Measurements from ENCODE around the gene MBOAT1.

MBOAT1 gene

GRCh38 chr6:20086992-20087391 lies 125.3 kb downstream of the MBOAT1 start:
- no peak for DNase-seq

GRCh38 chr6:20085817-20086216 lies 126.5 kb downstream of the MBOAT1 start:
- DNase-seq, result no peak

- no peak for DNase-seq
These were observed 127.9 kb downstream of the MBOAT1 start for GRCh38 chr6:20084411-20084810.

- DNase-seq, result no peak
These were observed 140.3 kb downstream of the MBOAT1 start for GRCh38 chr6:20071998-20072397.

- DNase-seq, result no peak
These were observed 142.2 kb downstream of the MBOAT1 start for GRCh38 chr6:20070047-20070446.

- DNase-seq, result no peak
These were observed 143.2 kb downstream of the MBOAT1 start for GRCh38 chr6:20069021-20069522.

GRCh38 chr6:20068421-20068988 lies 143.8 kb downstream of the MBOAT1 start:
- DNase-seq, result no peak

GRCh38 chr6:20061952-20062351 lies 150.3 kb downstream of the MBOAT1 start:
- no peak for DNase-seq

- DNase-seq, result no peak
These were observed 152.0 kb downstream of the MBOAT1 start for GRCh38 chr6:20060252-20060651.

GRCh38 chr6:20058912-20059311 lies 153.4 kb downstream of the MBOAT1 start:
- no peak for DNase-seq

- no peak for DNase-seq
These were observed 154.0 kb downstream of the MBOAT1 start for GRCh38 chr6:20058121-20058905.

- no peak for DNase-seq
These were observed 155.8 kb downstream of the MBOAT1 start for GRCh38 chr6:20056350-20056992.

- DNase-seq, result no peak
These were observed 156.4 kb downstream of the MBOAT1 start for GRCh38 chr6:20055916-20056315.
